Measurements from ENCODE around the gene ASTL.

ASTL gene

GRCh38 chr2:96083989-96084857, 54.1 kb downstream of the ASTL start:
- no peak for DNase-seq (ENCODE audit: low read depth in 2 of 2)

- DNase-seq (ENCODE audit: low read depth in 2 of 2): no peak
Measured at GRCh38 chr2:96083064-96083939, 55.0 kb downstream of the ASTL start.

- DNase-seq (ENCODE audit: low read depth in 2 of 2): no peak
Measured at GRCh38 chr2:96082211-96083063, 55.9 kb downstream of the ASTL start.

GRCh38 chr2:96081042-96081441, 57.3 kb downstream of the ASTL start:
- no peak for DNase-seq (ENCODE audit: low read depth in 2 of 2)

GRCh38 chr2:96075199-96075771, 63.0 kb downstream of the ASTL start:
- no peak for DNase-seq (ENCODE audit: low read depth in 2 of 2)

GRCh38 chr2:96074156-96074555, 64.1 kb downstream of the ASTL start:
- DNase-seq (ENCODE audit: low read depth in 2 of 2): no peak

GRCh38 chr2:96073170-96073775, 65.0 kb downstream of the ASTL start:
- no peak for DNase-seq (ENCODE audit: low read depth in 2 of 2)
